ENCODE data around the gene GNMT. TPM values are rescaled to one million over a fixed set of nuclear protein-coding genes. Genes with fewer than 3 reads are reported as not detected.

GNMT gene
- total and polyA plus RNA-seq, 10 of the 15 experiments (the other 5 are each of a cell fraction or from before 2014, with no cell fraction given) = 0.27 to 1.1 (median 0.39) TPM

DNA sequence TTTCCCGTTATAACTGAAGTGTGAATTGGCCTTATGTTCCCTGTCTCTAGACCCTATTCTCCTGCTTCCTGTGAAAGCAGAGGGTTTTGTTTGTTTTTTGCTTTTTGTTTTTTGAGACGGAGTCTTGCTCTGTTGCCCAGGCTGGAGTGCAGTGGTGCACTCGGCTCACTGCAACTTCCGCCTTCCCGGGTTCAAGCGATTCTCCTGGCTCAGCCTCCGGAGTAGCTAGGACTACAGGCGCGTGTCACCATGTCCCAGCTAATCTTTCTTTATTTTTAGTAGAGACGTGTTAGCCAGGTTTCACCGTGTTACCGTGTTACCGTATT lies 674 bp upstream of the GNMT start:
- SMC1A ChIA-PET (ENCODE audit: uncharacterized antibody, unreplicated experiment) = no interaction called here
- H3K9ac ChIP-seq (ENCODE audit: control insufficient read depth, insufficient read depth, low read length) = no peak overlapping the region
- POLR2A ChIA-PET = no interaction called here
- no peak overlapping the region for H3K4me3 ChIP-seq
- in situ Hi-C loops (cut with MboI) = no loop called here
- no peaks in the 10 kb centered on the region for H3K9me3 ChIP-seq (replicated peaks; ENCODE audit: control insufficient read depth, insufficient read depth, low read length)
- H3K4me1 ChIP-seq (ENCODE audit: control insufficient read depth, insufficient read depth, low read length) = no peaks in the 10 kb centered on the region
- DNase-seq (ENCODE audit: low read depth, low spot score) (no peak), FAIRE-seq (no peak), ATAC-seq (no peak)
- H3K36me3 ChIP-seq (ENCODE audit: control insufficient read depth in 2 of 2, insufficient read depth in 2 of 2, low read length in 1 of 2) = no peaks in the 10 kb centered on the region; a peak in 1 of 4 replicates
- CTCF ChIA-PET = interaction anchor here (1.0 kb wide), 1 partner anchor 58 kb away, joined by 3 read pairs; no protein-coding TSS in a partner anchor
- no peaks in the 10 kb centered on the region for H3K27me3 ChIP-seq (replicated peaks in 1 of 2; ENCODE audit: control insufficient read depth in 2 of 2, insufficient read depth in 2 of 2, low read length in 1 of 2)
- H2AFZ ChIP-seq (ENCODE audit: control insufficient read depth, low read depth, low read length) = no peak overlapping the region
- H3K27ac ChIP-seq (ENCODE audit: control insufficient read depth, insufficient read depth) = no peak overlapping the region
- BruUV-seq (replicated peaks) = no TSS peak
- 62% methylated on average over 13 of the region's 13 CpGs for WGBS (ENCODE audit: insufficient coverage, insufficient replicate concordance, low lambda C conversion rate, missing lambda C conversion rate)
- intact Hi-C loops (cut with micrococcal nuclease; ENCODE audit: unreplicated experiment) = no loop called here
- TF ChIP-seq, protein P1, sequence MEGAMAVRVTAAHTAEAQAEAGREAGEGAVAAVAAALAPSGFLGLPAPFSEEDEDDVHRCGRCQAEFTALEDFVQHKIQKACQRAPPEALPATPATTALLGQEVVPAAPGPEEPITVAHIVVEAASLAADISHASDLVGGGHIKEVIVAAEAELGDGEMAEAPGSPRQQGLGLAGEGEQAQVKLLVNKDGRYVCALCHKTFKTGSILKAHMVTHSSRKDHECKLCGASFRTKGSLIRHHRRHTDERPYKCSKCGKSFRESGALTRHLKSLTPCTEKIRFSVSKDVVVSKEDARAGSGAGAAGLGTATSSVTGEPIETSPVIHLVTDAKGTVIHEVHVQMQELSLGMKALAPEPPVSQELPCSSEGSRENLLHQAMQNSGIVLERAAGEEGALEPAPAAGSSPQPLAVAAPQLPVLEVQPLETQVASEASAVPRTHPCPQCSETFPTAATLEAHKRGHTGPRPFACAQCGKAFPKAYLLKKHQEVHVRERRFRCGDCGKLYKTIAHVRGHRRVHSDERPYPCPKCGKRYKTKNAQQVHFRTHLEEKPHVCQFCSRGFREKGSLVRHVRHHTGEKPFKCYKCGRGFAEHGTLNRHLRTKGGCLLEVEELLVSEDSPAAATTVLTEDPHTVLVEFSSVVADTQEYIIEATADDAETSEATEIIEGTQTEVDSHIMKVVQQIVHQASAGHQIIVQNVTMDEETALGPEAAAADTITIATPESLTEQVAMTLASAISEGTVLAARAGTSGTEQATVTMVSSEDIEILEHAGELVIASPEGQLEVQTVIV (IDR thresholded peaks at IDR 0.05; ENCODE audit: borderline replicate concordance, partially characterized antibody) = no peak
- TF ChIP-seq, protein P2, sequence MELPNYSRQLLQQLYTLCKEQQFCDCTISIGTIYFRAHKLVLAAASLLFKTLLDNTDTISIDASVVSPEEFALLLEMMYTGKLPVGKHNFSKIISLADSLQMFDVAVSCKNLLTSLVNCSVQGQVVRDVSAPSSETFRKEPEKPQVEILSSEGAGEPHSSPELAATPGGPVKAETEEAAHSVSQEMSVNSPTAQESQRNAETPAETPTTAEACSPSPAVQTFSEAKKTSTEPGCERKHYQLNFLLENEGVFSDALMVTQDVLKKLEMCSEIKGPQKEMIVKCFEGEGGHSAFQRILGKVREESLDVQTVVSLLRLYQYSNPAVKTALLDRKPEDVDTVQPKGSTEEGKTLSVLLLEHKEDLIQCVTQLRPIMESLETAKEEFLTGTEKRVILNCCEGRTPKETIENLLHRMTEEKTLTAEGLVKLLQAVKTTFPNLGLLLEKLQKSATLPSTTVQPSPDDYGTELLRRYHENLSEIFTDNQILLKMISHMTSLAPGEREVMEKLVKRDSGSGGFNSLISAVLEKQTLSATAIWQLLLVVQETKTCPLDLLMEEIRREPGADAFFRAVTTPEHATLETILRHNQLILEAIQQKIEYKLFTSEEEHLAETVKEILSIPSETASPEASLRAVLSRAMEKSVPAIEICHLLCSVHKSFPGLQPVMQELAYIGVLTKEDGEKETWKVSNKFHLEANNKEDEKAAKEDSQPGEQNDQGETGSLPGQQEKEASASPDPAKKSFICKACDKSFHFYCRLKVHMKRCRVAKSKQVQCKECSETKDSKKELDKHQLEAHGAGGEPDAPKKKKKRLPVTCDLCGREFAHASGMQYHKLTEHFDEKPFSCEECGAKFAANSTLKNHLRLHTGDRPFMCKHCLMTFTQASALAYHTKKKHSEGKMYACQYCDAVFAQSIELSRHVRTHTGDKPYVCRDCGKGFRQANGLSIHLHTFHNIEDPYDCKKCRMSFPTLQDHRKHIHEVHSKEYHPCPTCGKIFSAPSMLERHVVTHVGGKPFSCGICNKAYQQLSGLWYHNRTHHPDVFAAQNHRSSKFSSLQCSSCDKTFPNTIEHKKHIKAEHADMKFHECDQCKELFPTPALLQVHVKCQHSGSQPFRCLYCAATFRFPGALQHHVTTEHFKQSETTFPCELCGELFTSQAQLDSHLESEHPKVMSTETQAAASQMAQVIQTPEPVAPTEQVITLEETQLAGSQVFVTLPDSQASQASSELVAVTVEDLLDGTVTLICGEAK (IDR thresholded peaks at IDR 0.05; ENCODE audit: borderline replicate concordance) = no peak
- TF ChIP-seq MYB (IDR thresholded peaks at IDR 0.05; ENCODE audit: borderline replicate concordance, low read depth, low read length) (no peak), SMAD1 (IDR thresholded peaks at IDR 0.05; ENCODE audit: low read depth, partially characterized antibody) (no peak), PML (IDR thresholded peaks at IDR 0.05; ENCODE audit: low read length) (no peak), CEBPB (IDR thresholded peaks at IDR 0.05; ENCODE audit: borderline replicate concordance in 1 of 2, low read depth in 2 of 2, low read length in 2 of 2) (no peak), CBX3 (IDR thresholded peaks at IDR 0.05; ENCODE audit: borderline replicate concordance, low read depth) (no peak), HSF1 (IDR thresholded peaks at IDR 0.05; ENCODE audit: low read depth, low read length) (no peak), SMAD5 (IDR thresholded peaks at IDR 0.05; ENCODE audit: low read depth) (no peak)
- TF ChIP-seq, protein P3, sequence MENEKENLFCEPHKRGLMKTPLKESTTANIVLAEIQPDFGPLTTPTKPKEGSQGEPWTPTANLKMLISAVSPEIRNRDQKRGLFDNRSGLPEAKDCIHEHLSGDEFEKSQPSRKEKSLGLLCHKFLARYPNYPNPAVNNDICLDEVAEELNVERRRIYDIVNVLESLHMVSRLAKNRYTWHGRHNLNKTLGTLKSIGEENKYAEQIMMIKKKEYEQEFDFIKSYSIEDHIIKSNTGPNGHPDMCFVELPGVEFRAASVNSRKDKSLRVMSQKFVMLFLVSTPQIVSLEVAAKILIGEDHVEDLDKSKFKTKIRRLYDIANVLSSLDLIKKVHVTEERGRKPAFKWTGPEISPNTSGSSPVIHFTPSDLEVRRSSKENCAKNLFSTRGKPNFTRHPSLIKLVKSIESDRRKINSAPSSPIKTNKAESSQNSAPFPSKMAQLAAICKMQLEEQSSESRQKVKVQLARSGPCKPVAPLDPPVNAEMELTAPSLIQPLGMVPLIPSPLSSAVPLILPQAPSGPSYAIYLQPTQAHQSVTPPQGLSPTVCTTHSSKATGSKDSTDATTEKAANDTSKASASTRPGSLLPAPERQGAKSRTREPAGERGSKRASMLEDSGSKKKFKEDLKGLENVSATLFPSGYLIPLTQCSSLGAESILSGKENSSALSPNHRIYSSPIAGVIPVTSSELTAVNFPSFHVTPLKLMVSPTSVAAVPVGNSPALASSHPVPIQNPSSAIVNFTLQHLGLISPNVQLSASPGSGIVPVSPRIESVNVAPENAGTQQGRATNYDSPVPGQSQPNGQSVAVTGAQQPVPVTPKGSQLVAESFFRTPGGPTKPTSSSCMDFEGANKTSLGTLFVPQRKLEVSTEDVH (IDR thresholded peaks at IDR 0.05; ENCODE audit: low read depth, partially characterized antibody) = no peak
- RAD21 ChIA-PET (ENCODE audit: unreplicated experiment) = no interaction called here
- H4K20me1 ChIP-seq (ENCODE audit: control insufficient read depth, insufficient read depth) = no peaks in the 10 kb centered on the region
- no peaks in the 10 kb centered on the region for H3K79me2 ChIP-seq (ENCODE audit: control insufficient read depth, insufficient read depth, low read length)
- H3K4me2 ChIP-seq (ENCODE audit: control insufficient read depth, insufficient read depth) = no peak overlapping the region
